ENCODE data around the gene DLX2.

The DLX2 gene

GRCh38 chr2:172089005-172089504, 13.6 kb downstream of the DLX2 start:
- H3K4me3 ChIP-seq (ENCODE audit: low read length, poor library complexity, severe bottlenecking) = no peak overlapping the region
- no peak overlapping the region for H3K9ac ChIP-seq (ENCODE audit: low read depth, low read length, poor library complexity, severe bottlenecking)
- no peak overlapping the region for H3K4me2 ChIP-seq (ENCODE audit: low read depth, low read length, poor library complexity, severe bottlenecking)
- H3K27me3 ChIP-seq (ENCODE audit: insufficient read depth, low read length, poor library complexity, severe bottlenecking) = peaks cover 17% of the 10 kb centered on the region
- TF ChIP-seq EZH2phosphoT487 (IDR thresholded peaks at IDR 0.05; ENCODE audit: borderline replicate concordance) (no peak), CTCF (conservative IDR thresholded peaks at IDR 0.05; ENCODE audit: low read length) (no peak)
- no peaks in the 10 kb centered on the region for H3K79me2 ChIP-seq (ENCODE audit: insufficient read depth, low read length)
- H3K4me1 ChIP-seq (ENCODE audit: insufficient read depth, low read length, poor library complexity, severe bottlenecking) = no peaks in the 10 kb centered on the region
- H3K36me3 ChIP-seq (ENCODE audit: insufficient read depth, low read length) = no peaks in the 10 kb centered on the region
- no peak overlapping the region for H2AFZ ChIP-seq (ENCODE audit: low read length)
- no peaks in the 10 kb centered on the region; the same call in 1 of the 2 replicates for H3F3A ChIP-seq (ENCODE audit: low read depth)
- no peaks in the 10 kb centered on the region for H4K20me1 ChIP-seq (ENCODE audit: insufficient read depth, low read length, poor library complexity, severe bottlenecking)
- H3K9me3 ChIP-seq (ENCODE audit: insufficient read depth, low read depth, low read length) = no peaks in the 10 kb centered on the region
- H3K9me2 ChIP-seq (replicated peaks; ENCODE audit: low read depth, low read length) = no peaks in the 10 kb centered on the region

- no peak overlapping the region for H3K9ac ChIP-seq (ENCODE audit: low read depth, low read length, poor library complexity, severe bottlenecking)
- H3K4me2 ChIP-seq (ENCODE audit: low read depth, low read length, poor library complexity, severe bottlenecking) = no peak overlapping the region
- no peak overlapping the region for H2AFZ ChIP-seq (ENCODE audit: low read length)
- TF ChIP-seq EZH2phosphoT487 (IDR thresholded peaks at IDR 0.05; ENCODE audit: borderline replicate concordance) = no peak
- no peak for TF ChIP-seq CTCF (conservative IDR thresholded peaks at IDR 0.05; ENCODE audit: low read length)
- H3K9me3 ChIP-seq (ENCODE audit: insufficient read depth, low read depth, low read length) = no peaks in the 10 kb centered on the region
- no peaks in the 10 kb centered on the region for H3K4me1 ChIP-seq (ENCODE audit: insufficient read depth, low read length, poor library complexity, severe bottlenecking)
- H4K20me1 ChIP-seq (ENCODE audit: insufficient read depth, low read length, poor library complexity, severe bottlenecking) = no peaks in the 10 kb centered on the region
- no peaks in the 10 kb centered on the region for H3K9me2 ChIP-seq (replicated peaks; ENCODE audit: low read depth, low read length)
- H3K79me2 ChIP-seq (ENCODE audit: insufficient read depth, low read length) = no peaks in the 10 kb centered on the region
- peaks cover 11% of the 10 kb centered on the region for H3K27me3 ChIP-seq (ENCODE audit: insufficient read depth, low read length, poor library complexity, severe bottlenecking)
- H3K36me3 ChIP-seq (ENCODE audit: insufficient read depth, low read length) = no peaks in the 10 kb centered on the region
- H3F3A ChIP-seq (ENCODE audit: low read depth) = no peaks in the 10 kb centered on the region; the same call in 1 of the 2 replicates
- no peak overlapping the region for H3K4me3 ChIP-seq (ENCODE audit: low read length, poor library complexity, severe bottlenecking)
Measured at GRCh38 chr2:172088245-172089004, 14.3 kb downstream of the DLX2 start.

GRCh38 chr2:172087780-172088244, 14.9 kb downstream of the DLX2 start:
- H3K9ac ChIP-seq (ENCODE audit: low read depth, low read length, poor library complexity, severe bottlenecking) = no peak overlapping the region
- peaks cover 5% of the 10 kb centered on the region for H3K27me3 ChIP-seq (ENCODE audit: insufficient read depth, low read length, poor library complexity, severe bottlenecking)
- no peak overlapping the region for H3K4me3 ChIP-seq (ENCODE audit: low read length, poor library complexity, severe bottlenecking)
- H3K9me3 ChIP-seq (ENCODE audit: insufficient read depth, low read depth, low read length) = no peaks in the 10 kb centered on the region
- no peak overlapping the region for H3K4me2 ChIP-seq (ENCODE audit: low read depth, low read length, poor library complexity, severe bottlenecking)
- H3K36me3 ChIP-seq (ENCODE audit: insufficient read depth, low read length) = no peaks in the 10 kb centered on the region
- TF ChIP-seq EZH2phosphoT487 (IDR thresholded peaks at IDR 0.05; ENCODE audit: borderline replicate concordance) (no peak), CTCF (conservative IDR thresholded peaks at IDR 0.05; ENCODE audit: low read length) (no peak)
- H3K9me2 ChIP-seq (replicated peaks; ENCODE audit: low read depth, low read length) = no peaks in the 10 kb centered on the region
- H4K20me1 ChIP-seq (ENCODE audit: insufficient read depth, low read length, poor library complexity, severe bottlenecking) = no peaks in the 10 kb centered on the region
- no peak overlapping the region for H2AFZ ChIP-seq (ENCODE audit: low read length)
- no peaks in the 10 kb centered on the region for H3K4me1 ChIP-seq (ENCODE audit: insufficient read depth, low read length, poor library complexity, severe bottlenecking)
- no peaks in the 10 kb centered on the region for H3K79me2 ChIP-seq (ENCODE audit: insufficient read depth, low read length)
- H3F3A ChIP-seq (ENCODE audit: low read depth) = no peaks in the 10 kb centered on the region; the same call in 1 of the 2 replicates

Measured in Loucy (cell line).